ENCODE results near the gene ZNF774. TPM values are rescaled to one million over a fixed set of nuclear protein-coding genes. Genes with fewer than 3 reads are reported as not detected.

Gene ZNF774
- total and polyA plus RNA-seq, 2 of the 8 experiments (the other 6 are each of a cell fraction or from before 2014, with no cell fraction given): 0.82 to 2.6 TPM

DNA sequence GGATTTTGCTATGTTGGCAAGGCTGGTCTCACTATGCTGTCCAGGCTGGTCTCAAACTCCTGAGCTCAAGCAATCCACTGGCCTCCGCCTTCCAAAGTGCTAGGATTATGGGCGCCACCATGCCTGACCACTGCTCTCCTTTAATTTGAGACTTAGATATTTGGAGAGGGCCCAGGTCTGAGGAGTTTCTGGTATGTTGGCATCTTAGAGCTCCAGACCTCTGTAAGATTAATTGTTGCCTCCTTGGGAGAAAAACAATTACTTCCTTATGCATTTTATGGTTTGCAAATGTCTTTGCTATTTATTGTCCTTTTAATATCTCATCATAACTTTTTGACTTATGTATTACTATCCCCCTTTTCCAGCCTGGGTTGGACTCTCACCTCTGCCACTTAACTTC, 2.9 kb downstream of the ZNF774 start:
- Histone ChIP-seq H3K27me3 (replicated peaks in 1 of 4; ENCODE audit: control insufficient read depth in 3 of 4, extremely low read depth in 1 of 4, insufficient read depth in 3 of 4, low read length in 3 of 4) (no peaks in the 10 kb centered on the region), H3K9me3 (ENCODE audit: insufficient read depth in 2 of 2, low read depth in 1 of 2, low read length in 1 of 2) (no peaks in the 10 kb centered on the region), H3K36me3 (ENCODE audit: control insufficient read depth in 2 of 4, insufficient read depth in 4 of 4, low read length in 3 of 4) (no peaks in the 10 kb centered on the region), H3K4me3 (ENCODE audit: extremely low read depth in 1 of 4, insufficient read depth in 2 of 4, low read depth in 3 of 4, low read length in 4 of 4) (no peak overlapping the region), H2BK12ac (ENCODE audit: low read depth, low read length) (no peak overlapping the region), H4K20me1 (replicated peaks in 1 of 2; ENCODE audit: control insufficient read depth in 1 of 2, insufficient read depth in 2 of 2, low read length in 2 of 2) (no peaks in the 10 kb centered on the region), H3K23me2 (ENCODE audit: low read depth, low read length) (peaks cover 8% of the 10 kb centered on the region; the same call in 1 of the 2 replicates), H3K9ac (replicated peaks in 1 of 4; ENCODE audit: extremely low read depth in 1 of 4, low read depth in 3 of 4, low read length in 3 of 4) (no peak overlapping the region), H3K79me1 (ENCODE audit: low read depth, low read length) (no peaks in the 10 kb centered on the region), H4K5ac (ENCODE audit: insufficient read length, low read depth, low read length) (no peak overlapping the region), H2BK15ac (ENCODE audit: low read length) (no peak overlapping the region), H3K23ac (ENCODE audit: insufficient read length) (no peak overlapping the region), H3K4ac (replicated peaks; ENCODE audit: insufficient read length, low read depth, low read length) (no peak overlapping the region), H3K79me2 (ENCODE audit: control insufficient read depth in 1 of 2, insufficient read depth in 2 of 2, low read length in 2 of 2) (no peaks in the 10 kb centered on the region), H3K56ac (replicated peaks; ENCODE audit: insufficient read length, low read depth, low read length) (no peak overlapping the region), H2BK5ac (ENCODE audit: low read depth, low read length) (no peak overlapping the region), H2AK5ac (ENCODE audit: low read depth, low read length) (no peak overlapping the region), H3K14ac (ENCODE audit: insufficient read length) (no peak overlapping the region), H4K8ac (ENCODE audit: extremely low read depth, insufficient read depth, low read length) (no peak overlapping the region), H3K27ac (ENCODE audit: low read depth, low read length) (no peak overlapping the region), H2BK20ac (ENCODE audit: low read length) (no peak overlapping the region), H2AFZ (ENCODE audit: low read length) (no peak overlapping the region), H3K4me2 (ENCODE audit: insufficient read depth in 1 of 2, low read depth in 2 of 2, low read length in 2 of 2) (no peak overlapping the region), H2BK120ac (replicated peaks; ENCODE audit: low read depth, low read length) (no peak overlapping the region), H3K18ac (ENCODE audit: extremely low read depth, low read length) (no peak overlapping the region), H3K4me1 (replicated peaks in 1 of 4; ENCODE audit: control insufficient read depth in 3 of 4, insufficient read depth in 4 of 4, low read length in 3 of 4) (no peaks in the 10 kb centered on the region; a peak in 1 of 7 replicates), H4K91ac (replicated peaks; ENCODE audit: insufficient read length, low read length) (no peak overlapping the region)
- WGBS, 2 experiments (ENCODE audit: extremely low coverage in 1 of 2, insufficient coverage in 1 of 2, insufficient read length in 1 of 2, insufficient replicate concordance in 2 of 2, low coverage in 1 of 2, low lambda C conversion rate in 2 of 2, missing lambda C conversion rate in 1 of 2): 93% methylated on average over 2 of the region's 2 CpGs; no CpG with 5 or more reads in 1 of the 2 experiments
- DNase-seq (ENCODE audit: low read depth in 1 of 2, low spot score in 2 of 2): no peak
- POLR2A ChIA-PET (ENCODE audit: partially characterized antibody): no interaction called here
- no peak for FAIRE-seq
- CTCF ChIA-PET (ENCODE audit: partially characterized antibody): interaction anchor here (0.7 to 2.3 kb wide), 3 partner anchors 26 to 127 kb away, joined by 3 to 9 read pairs (median 7); no protein-coding TSS in a partner anchor
- TF ChIP-seq RFX5 (IDR thresholded peaks at IDR 0.05; ENCODE audit: borderline replicate concordance, low read depth, low read length): no peak
- no peak for TF ChIP-seq SP1 (IDR thresholded peaks at IDR 0.05; ENCODE audit: low read depth, low read length)
- TF ChIP-seq SUZ12 (IDR thresholded peaks at IDR 0.05; ENCODE audit: low read length): no peak
- no peak for TF ChIP-seq HDAC2 (IDR thresholded peaks at IDR 0.05; ENCODE audit: borderline replicate concordance in 1 of 2, low read depth in 2 of 2, low read length in 2 of 2)
- no peak for TF ChIP-seq POLR2A (IDR thresholded peaks at IDR 0.05; ENCODE audit: control extremely low read depth in 1 of 2, low read depth in 2 of 2, low read length in 2 of 2)
- TF ChIP-seq BRCA1 (IDR thresholded peaks at IDR 0.05; ENCODE audit: low read depth, low read length): no peak
- TF ChIP-seq MAFK (IDR thresholded peaks at IDR 0.05; ENCODE audit: low read depth, low read length): no peak
- no peak for TF ChIP-seq CBX8 (IDR thresholded peaks at IDR 0.05; ENCODE audit: borderline replicate concordance, low read depth, low read length)
- no peak for TF ChIP-seq TAF7 (optimal IDR thresholded peaks at IDR 0.05; ENCODE audit: borderline replicate concordance, low read depth, low read length)
- TF ChIP-seq CHD2 (IDR thresholded peaks at IDR 0.05; ENCODE audit: low read length): no peak
- no peak for TF ChIP-seq SP4 (IDR thresholded peaks at IDR 0.05; ENCODE audit: low read length)

All from H1 (cell line).